Neural cell (in vitro differentiated cells): Measurements from ENCODE around the gene TUT1.
"Not testable (repeated sequence)": the region's sequence is repeated elsewhere in the genome, so short reads cannot be mapped to it uniquely, and the experiment has no call there.

Experiments
- CTCF ChIP-seq: fragments of 450-650 bp; IDR thresholded peaks from 2 replicates; pipeline ENCODE4 v1.5.1; 2014; ENCODE audit warnings: antibody characterized with exemption, mild to moderate bottlenecking, moderate library complexity; ENCODE audit not compliant: poor library complexity, severe bottlenecking
- EP300 ChIP-seq: fragments of 450-650 bp; conservative IDR thresholded peaks from 2 replicates; pipeline ENCODE4 v1.6.1; 2014; ENCODE audit warnings: antibody characterized with exemption, mild to moderate bottlenecking, moderate library complexity; ENCODE audit not compliant: poor library complexity, severe bottlenecking
- EZH2 ChIP-seq: fragments of 200-600, 300-800 bp; shearing (Covaris generic), sonication (generic); IDR thresholded peaks from 2 replicates; pipeline ENCODE4 v1.6.1; 2014; ENCODE audit warnings: antibody characterized with exemption, low read length, borderline replicate concordance, mild to moderate bottlenecking; ENCODE audit not compliant: insufficient read depth, poor library complexity, severe bottlenecking
- MXI1 ChIP-seq: fragments of 450-650 bp; conservative IDR thresholded peaks from 2 replicates; pipeline ENCODE4 v1.6.1; 2014; ENCODE audit warnings: antibody characterized with exemption, mild to moderate bottlenecking; ENCODE audit not compliant: poor library complexity, severe bottlenecking
- POLR2AphosphoS5 ChIP-seq: IDR thresholded peaks from 2 replicates; pipeline ENCODE4 v1.6.1; 2012
- RAD21 ChIP-seq: fragments of 450-650 bp; conservative IDR thresholded peaks from 2 replicates; pipeline ENCODE4 v1.6.1; 2014; ENCODE audit warnings: antibody characterized with exemption, mild to moderate bottlenecking, moderate library complexity
- REST ChIP-seq: IDR thresholded peaks from 2 replicates; pipeline ENCODE4 v1.6.1; 2012; ENCODE audit warnings: borderline replicate concordance
- SMC3 ChIP-seq: fragments of 450-650 bp; conservative IDR thresholded peaks from 2 replicates; pipeline ENCODE4 v1.6.1; 2014; ENCODE audit warnings: antibody characterized with exemption, mild to moderate bottlenecking, moderate library complexity; ENCODE audit not compliant: poor library complexity
- TAF1 ChIP-seq: IDR thresholded peaks from 2 replicates; pipeline ENCODE4 v1.6.1; 2012; ENCODE audit warnings: low read depth

- not testable (repeated sequence) for TF ChIP-seq CTCF, REST, SMC3, POLR2AphosphoS5, TAF1, EZH2, EP300, MXI1, RAD21
Measured at GRCh38 chr11:62571493-62571892, 19.8 kb downstream of the TUT1 start.
